IMR-90 (cell line): ENCODE data around the gene PPP1R3E. TPM values are rescaled to one million over a fixed set of nuclear protein-coding genes. Genes with fewer than 3 reads are reported as not detected.

Experiments
- ATAC-seq: fragments of 200-7000 bp; cut with Tn5 transposase; 2 replicates; pipeline ENCODE4 v1.9.1; 2020; ENCODE audit warnings: low read depth, mild to moderate bottlenecking, moderate library complexity
- BruUV-seq: library from RNA; stranded (reverse); fragments of 400-500 nt; replicated peaks from 2 replicates; lab custom pipeline; 2021; lab: Mats Ljungman, UMichigan
- CTCF ChIA-PET: fragments of 300-600 bp; formaldehyde crosslinking; extraction: SDS; loops from one replicate; lab custom pipeline; 2021; ENCODE audit warnings: antibody characterized with exemption; lab: Yijun Ruan, JAX
- POLR2A ChIA-PET: fragments of 300-600 bp; sonication (Branson Sonifier 250); formaldehyde crosslinking; loops from one replicate; lab custom pipeline; 2022; ENCODE audit warnings: antibody characterized with exemption; ENCODE audit not compliant: unreplicated experiment; lab: Charles Lee
- DNase-seq: peaks from one replicate; pipeline ENCODE4 v3.0.0; 2013
- H2AFZ ChIP-seq: replicated peaks from 2 replicates; pipeline ENCODE3; 2013; ENCODE audit warnings: low read length, mild to moderate bottlenecking; ENCODE audit not compliant: poor library complexity
- H2AK5ac ChIP-seq: 2 replicates; pipeline ENCODE4 v1.6.1; 2013; ENCODE audit warnings: low read depth, low read length, inconsistent platforms
- H2AK9ac ChIP-seq: replicated peaks from 2 replicates; pipeline ENCODE3; 2013; ENCODE audit warnings: mild to moderate bottlenecking, low read depth, low read length, moderate library complexity; ENCODE audit not compliant: poor library complexity
- H2BK120ac ChIP-seq: 2 replicates; pipeline ENCODE4 v1.6.1; 2013; ENCODE audit warnings: low read depth, low read length, inconsistent platforms
- H2BK15ac ChIP-seq: 3 replicates; pipeline ENCODE4 v1.6.1; 2013; ENCODE audit warnings: low read depth, low read length, inconsistent platforms
- H2BK20ac ChIP-seq: 2 replicates; pipeline ENCODE4 v1.6.1; 2013; ENCODE audit warnings: low read depth, mild to moderate bottlenecking, inconsistent platforms, low read length, moderate library complexity
- H2BK5ac ChIP-seq: 2 replicates; pipeline ENCODE4 v1.6.1; 2013; ENCODE audit warnings: mild to moderate bottlenecking, low read depth, low read length, inconsistent platforms; ENCODE audit not compliant: poor library complexity, severe bottlenecking
- H3K14ac ChIP-seq: replicated peaks from 2 replicates; pipeline ENCODE4 v1.6.1; 2013; ENCODE audit warnings: low read depth, low read length, inconsistent platforms
- H3K18ac ChIP-seq: 2 replicates; pipeline ENCODE4 v1.6.1; 2013; ENCODE audit warnings: low read depth, low read length, control low read depth
- H3K23ac ChIP-seq: 2 replicates; pipeline ENCODE4 v1.6.1; 2013; ENCODE audit warnings: low read depth, low read length, inconsistent platforms
- H3K27ac ChIP-seq: 2 replicates; pipeline ENCODE4 v1.5.1; 2013; ENCODE audit warnings: mild to moderate bottlenecking, control low read depth, low read length; ENCODE audit not compliant: insufficient read depth
- H3K27me3 ChIP-seq: 2 replicates; pipeline ENCODE4 v1.6.1; 2013; ENCODE audit warnings: low read length; ENCODE audit not compliant: control insufficient read depth, insufficient read depth
- H3K36me3 ChIP-seq: 2 replicates; pipeline ENCODE4 v1.6.1; 2013; ENCODE audit warnings: low read length, mixed read lengths; ENCODE audit not compliant: control insufficient read depth, insufficient read depth
- H3K4ac ChIP-seq: 2 replicates; pipeline ENCODE4 v1.6.1; 2013; ENCODE audit warnings: low read depth, low read length, inconsistent platforms
- H3K4me1 ChIP-seq: 2 replicates; pipeline ENCODE4 v1.6.1; 2013; ENCODE audit warnings: low read length, mixed read lengths; ENCODE audit not compliant: control insufficient read depth, insufficient read depth
- H3K4me2 ChIP-seq: 2 replicates; pipeline ENCODE4 v1.6.1; 2013; ENCODE audit warnings: low read depth, mild to moderate bottlenecking, control low read depth, low read length, moderate library complexity
- H3K4me3 ChIP-seq: 2 replicates; pipeline ENCODE4 v1.5.1; 2013; ENCODE audit warnings: low read depth, mild to moderate bottlenecking, control low read depth, low read length, moderate library complexity; ENCODE audit not compliant: insufficient read depth
- H3K56ac ChIP-seq: 2 replicates; pipeline ENCODE4 v1.6.1; 2013; ENCODE audit warnings: low read length, inconsistent platforms; ENCODE audit not compliant: insufficient read depth; ENCODE audit errors: extremely low read depth
- H3K79me1 ChIP-seq, 2 experiments: 2 replicates each; pipeline ENCODE4 v1.6.1; 2013; ENCODE audit warnings: low read length in 2 of 2, inconsistent platforms in 1 of 2, low read depth in 1 of 2
- H3K9ac ChIP-seq: 2 replicates; pipeline ENCODE4 v1.6.1; 2013; ENCODE audit warnings: low read depth, low read length, control low read depth
- H3K9me1 ChIP-seq: 2 replicates; pipeline ENCODE4 v1.6.1; 2013; ENCODE audit warnings: low read length, inconsistent platforms; ENCODE audit not compliant: insufficient read depth
- H3K9me3 ChIP-seq: 2 replicates; pipeline ENCODE4 v1.6.1; 2013; ENCODE audit warnings: low read length; ENCODE audit not compliant: control insufficient read depth, insufficient read depth
- H4K20me1 ChIP-seq: 2 replicates; pipeline ENCODE4 v1.6.1; 2013; ENCODE audit warnings: low read length, inconsistent platforms; ENCODE audit not compliant: insufficient read depth
- H4K5ac ChIP-seq: 2 replicates; pipeline ENCODE4 v1.6.1; 2013; ENCODE audit warnings: mild to moderate bottlenecking, low read depth, low read length, control low read depth
- H4K8ac ChIP-seq, 2 experiments: 2 replicates each; pipeline ENCODE4 v1.6.1; 2013; ENCODE audit warnings: low read depth in 2 of 2, low read length in 2 of 2, control low read depth in 1 of 2, inconsistent platforms in 1 of 2
- H4K91ac ChIP-seq: 2 replicates; pipeline ENCODE4 v1.6.1; 2013; ENCODE audit warnings: low read depth, low read length, inconsistent platforms; ENCODE audit not compliant: insufficient read depth
- BHLHE40 ChIP-seq: fragments of 150-350 bp; IDR thresholded peaks from 2 replicates; pipeline ENCODE4 v1.6.1; 2016; ENCODE audit warnings: mild to moderate bottlenecking, low read depth, low read length
- CEBPB ChIP-seq: IDR thresholded peaks from 2 replicates; pipeline ENCODE4 v1.6.1; 2012; ENCODE audit warnings: low read depth, low read length, improper control_type of control experiment
- CHD1 ChIP-seq: IDR thresholded peaks from 2 replicates; pipeline ENCODE4 v1.6.1; 2012; ENCODE audit warnings: low read depth, low read length, improper control_type of control experiment
- CTCF ChIP-seq: conservative IDR thresholded peaks from 2 replicates; pipeline ENCODE4 v1.5.1; 2012; ENCODE audit warnings: mild to moderate bottlenecking, low read depth, low read length, improper control_type of control experiment
- ELK1 ChIP-seq: fragments of 150-350 bp; IDR thresholded peaks from 2 replicates; pipeline ENCODE4 v1.6.1; 2016; ENCODE audit warnings: low read depth, mild to moderate bottlenecking, low read length, moderate library complexity, borderline replicate concordance
- FOS ChIP-seq: fragments of 150-350 bp; IDR thresholded peaks from 2 replicates; pipeline ENCODE4 v1.6.1; 2016; ENCODE audit warnings: low read depth, low read length
- MAFK ChIP-seq: IDR thresholded peaks from 2 replicates; pipeline ENCODE4 v1.6.1; 2012; ENCODE audit warnings: low read depth, low read length, improper control_type of control experiment
- MXI1 ChIP-seq: IDR thresholded peaks from 2 replicates; pipeline ENCODE4 v1.6.1; 2012; ENCODE audit warnings: low read depth, mild to moderate bottlenecking, low read length, moderate library complexity, borderline replicate concordance
- NFE2L2 ChIP-seq: fragments of 150-350 bp; IDR thresholded peaks from 2 replicates; pipeline ENCODE4 v1.6.1; 2016; ENCODE audit warnings: low read depth, mild to moderate bottlenecking, low read length
- POLR2A ChIP-seq: IDR thresholded peaks from 2 replicates; pipeline ENCODE4 v1.6.1; 2012; ENCODE audit warnings: mild to moderate bottlenecking, low read depth, low read length
- RAD21 ChIP-seq: IDR thresholded peaks from 2 replicates; pipeline ENCODE4 v1.6.1; 2012; ENCODE audit warnings: low read length, improper control_type of control experiment
- RCOR1 ChIP-seq: IDR thresholded peaks from 2 replicates; pipeline ENCODE4 v1.6.1; 2012; ENCODE audit warnings: mild to moderate bottlenecking, low read length, improper control_type of control experiment; ENCODE audit not compliant: insufficient replicate concordance
- SMC3 ChIP-seq: fragments of 150-350 bp; IDR thresholded peaks from 2 replicates; pipeline ENCODE4 v1.6.1; 2016; ENCODE audit warnings: low read depth, mild to moderate bottlenecking, antibody characterized with exemption, low read length, moderate library complexity
- USF2 ChIP-seq: fragments of 150-350 bp; IDR thresholded peaks from 2 replicates; pipeline ENCODE4 v1.6.1; 2017; ENCODE audit warnings: mild to moderate bottlenecking, antibody characterized with exemption, low read length, low read depth
- WGBS, 2 experiments: methylation state at CpG; one replicate each; pipeline versions ENCODE4 v1.1.5 to v1.1.7; 2013; ENCODE audit warnings: missing lambda C conversion rate in 2 of 2; ENCODE audit not compliant: insufficient read length in 1 of 2; ENCODE audit errors: extremely low coverage in 2 of 2; 5-methylcytosine and 5-hydroxymethylcytosine counted together
- dilution Hi-C: fragments of 300-500 bp; cut with HindIII; formaldehyde crosslinking; loops from one replicate; pipeline ENCODE4 v1.14.3; 2018; ENCODE audit warnings: low sequenced_read_pairs; ENCODE audit not compliant: unreplicated experiment
- in situ Hi-C: fragments of 300-500 bp; cut with MboI; formaldehyde crosslinking; loops from 3 replicates; pipeline ENCODE4 v1.14.3; 2019; ENCODE audit warnings: low sequenced_read_pairs, inconsistent platforms, mixed read lengths
- intact Hi-C: fragments of 100-400 bp; cut with micrococcal nuclease; formaldehyde crosslinking; loops from 2 replicates; pipeline ENCODE4 v1.10.0; 2022
- polyA plus RNA-seq, 3 experiments: library from polyadenylated mRNA; depleted of rRNA; stranded (reverse); fragments of >200 nt; gene quantifications; 2 replicates each; pipeline ENCODE4 v1.2.3, GENCODE V29; 2012; ENCODE audit warnings: low replicate concordance in 1 of 3
- total RNA-seq: library from RNA; depleted of rRNA; stranded (reverse); fragments of >200 nt; gene quantifications from 2 replicates; pipeline ENCODE4 v1.2.3, GENCODE V29; 2012

The PPP1R3E gene
- total and polyA plus RNA-seq, 2 of the 4 experiments (the other 2 are of a cell fraction), result 1.3 to 3.5 TPM

GRCh38 chr14:23348297-23348655 lies 45.6 kb upstream of the PPP1R3E start:
- H2BK20ac ChIP-seq, result no peak overlapping the region
- ChIA-PET CTCF (no interaction called here), POLR2A (no interaction called here)
- no peak overlapping the region for H2BK5ac ChIP-seq
- ATAC-seq (no peak), DNase-seq (no peak)
- no peak overlapping the region for H3K9ac ChIP-seq
- no CpG with 5 or more reads among the region's 6 CpGs for WGBS, 2 experiments
- H3K18ac ChIP-seq, result no peak overlapping the region
- no peak overlapping the region for H2AK9ac ChIP-seq
- peaks cover 0 to 7% of the 10 kb centered on the region in 2 experiments; a peak in 3 of 4 replicates for H3K79me1 ChIP-seq
- peaks cover 2% of the 10 kb centered on the region; the same call in 1 of the 2 replicates for H3K27me3 ChIP-seq
- no peak overlapping the region for H2BK120ac ChIP-seq
- H3K4me2 ChIP-seq, result no peak overlapping the region
- no peak overlapping the region for H3K4me3 ChIP-seq
- no peak overlapping the region for H3K56ac ChIP-seq
- H2AFZ ChIP-seq, result no peak overlapping the region
- dilution Hi-C loops (no loop called here), in situ Hi-C loops (no loop called here), intact Hi-C loops (no loop called here)
- no peak overlapping the region for H4K91ac ChIP-seq
- H2BK15ac ChIP-seq, result no peak overlapping the region
- no peak overlapping the region for H3K27ac ChIP-seq
- H3K23ac ChIP-seq, result no peak overlapping the region
- H3K4me1 ChIP-seq, result peaks cover 3% of the 10 kb centered on the region; the same call in 1 of the 2 replicates
- no TSS peak for BruUV-seq
- H4K5ac ChIP-seq, result no peak overlapping the region
- H4K20me1 ChIP-seq, result no peaks in the 10 kb centered on the region; the same call in 1 of the 2 replicates
- H3K9me1 ChIP-seq, result no peaks in the 10 kb centered on the region
- TF ChIP-seq RAD21 (no peak), MAFK (no peak), FOS (no peak), SMC3 (no peak), CEBPB (no peak), BHLHE40 (no peak), CHD1 (no peak), POLR2A (no peak), RCOR1 (no peak), NFE2L2 (no peak), CTCF (no peak), MXI1 (no peak), USF2 (no peak), ELK1 (no peak)
- peaks cover 10% of the 10 kb centered on the region for H3K36me3 ChIP-seq
- no peaks in the 10 kb centered on the region for H3K9me3 ChIP-seq
- H3K14ac ChIP-seq, result no peak overlapping the region
- no peak overlapping the region for H2AK5ac ChIP-seq
- H4K8ac ChIP-seq, result no peak overlapping the region
- H3K4ac ChIP-seq, result no peak overlapping the region
